ENCODE measurements around the gene FAM120C. TPM values are rescaled to one million over a fixed set of nuclear protein-coding genes. Genes with fewer than 3 reads are reported as not detected.

FAM120C gene
- total and polyA plus RNA-seq, 2 of the 4 experiments (the other 2 are of a cell fraction): 3.4 to 3.6 TPM

DNA sequence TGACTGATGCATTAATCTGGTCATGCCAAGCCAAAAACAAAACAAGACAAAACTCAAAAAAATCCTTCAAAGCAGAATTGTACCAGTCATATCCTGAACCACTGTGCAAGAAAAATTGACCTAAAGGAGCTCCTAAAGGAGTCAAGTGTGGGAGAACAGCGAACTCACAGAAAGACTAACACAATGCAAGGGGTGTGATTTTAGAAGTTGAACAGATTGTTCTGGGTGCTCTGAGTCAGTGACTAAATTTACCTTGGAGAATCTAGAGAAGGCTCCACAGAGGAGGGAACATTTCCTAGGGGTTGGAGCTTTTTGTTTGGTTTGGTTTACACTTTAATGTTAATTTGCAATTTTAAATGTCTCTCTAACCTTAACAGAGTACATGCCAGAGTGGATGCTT is 89.9 kb downstream of the FAM120C start:
- TF ChIP-seq, protein P1, sequence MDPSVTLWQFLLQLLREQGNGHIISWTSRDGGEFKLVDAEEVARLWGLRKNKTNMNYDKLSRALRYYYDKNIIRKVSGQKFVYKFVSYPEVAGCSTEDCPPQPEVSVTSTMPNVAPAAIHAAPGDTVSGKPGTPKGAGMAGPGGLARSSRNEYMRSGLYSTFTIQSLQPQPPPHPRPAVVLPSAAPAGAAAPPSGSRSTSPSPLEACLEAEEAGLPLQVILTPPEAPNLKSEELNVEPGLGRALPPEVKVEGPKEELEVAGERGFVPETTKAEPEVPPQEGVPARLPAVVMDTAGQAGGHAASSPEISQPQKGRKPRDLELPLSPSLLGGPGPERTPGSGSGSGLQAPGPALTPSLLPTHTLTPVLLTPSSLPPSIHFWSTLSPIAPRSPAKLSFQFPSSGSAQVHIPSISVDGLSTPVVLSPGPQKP (IDR thresholded peaks at IDR 0.05; ENCODE audit: borderline replicate concordance, low read depth, low read length): no peak
- no peak for TF ChIP-seq RCOR1 (IDR thresholded peaks at IDR 0.05; ENCODE audit: insufficient replicate concordance, low read length)
- no peak for TF ChIP-seq CHD1 (IDR thresholded peaks at IDR 0.05; ENCODE audit: low read depth, low read length)
- no peak for TF ChIP-seq CEBPB (IDR thresholded peaks at IDR 0.05; ENCODE audit: low read depth, low read length)
- TF ChIP-seq, protein P2, sequence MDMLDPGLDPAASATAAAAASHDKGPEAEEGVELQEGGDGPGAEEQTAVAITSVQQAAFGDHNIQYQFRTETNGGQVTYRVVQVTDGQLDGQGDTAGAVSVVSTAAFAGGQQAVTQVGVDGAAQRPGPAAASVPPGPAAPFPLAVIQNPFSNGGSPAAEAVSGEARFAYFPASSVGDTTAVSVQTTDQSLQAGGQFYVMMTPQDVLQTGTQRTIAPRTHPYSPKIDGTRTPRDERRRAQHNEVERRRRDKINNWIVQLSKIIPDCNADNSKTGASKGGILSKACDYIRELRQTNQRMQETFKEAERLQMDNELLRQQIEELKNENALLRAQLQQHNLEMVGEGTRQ (IDR thresholded peaks at IDR 0.05; ENCODE audit: low read depth, low read length): no peak
- no peak for TF ChIP-seq SMC3 (IDR thresholded peaks at IDR 0.05; ENCODE audit: low read depth, low read length)
- TF ChIP-seq MAZ (IDR thresholded peaks at IDR 0.05; ENCODE audit: borderline replicate concordance, low read depth, low read length): no peak
- TF ChIP-seq FOS (IDR thresholded peaks at IDR 0.05; ENCODE audit: low read depth, low read length): no peak
- no peak for TF ChIP-seq NFE2L2 (IDR thresholded peaks at IDR 0.05; ENCODE audit: low read depth, low read length)
- no peak for TF ChIP-seq MAFK (IDR thresholded peaks at IDR 0.05; ENCODE audit: low read depth, low read length)
- no peak for TF ChIP-seq RFX5 (IDR thresholded peaks at IDR 0.05; ENCODE audit: low read depth, low read length)
- TF ChIP-seq POLR2A (IDR thresholded peaks at IDR 0.05; ENCODE audit: low read depth, low read length): no peak
- no peak for TF ChIP-seq BHLHE40 (IDR thresholded peaks at IDR 0.05; ENCODE audit: low read depth, low read length)
- TF ChIP-seq MXI1 (IDR thresholded peaks at IDR 0.05; ENCODE audit: borderline replicate concordance, low read depth, low read length): no peak
- no peak for TF ChIP-seq RAD21 (IDR thresholded peaks at IDR 0.05; ENCODE audit: low read length)
- TF ChIP-seq, protein P3, sequence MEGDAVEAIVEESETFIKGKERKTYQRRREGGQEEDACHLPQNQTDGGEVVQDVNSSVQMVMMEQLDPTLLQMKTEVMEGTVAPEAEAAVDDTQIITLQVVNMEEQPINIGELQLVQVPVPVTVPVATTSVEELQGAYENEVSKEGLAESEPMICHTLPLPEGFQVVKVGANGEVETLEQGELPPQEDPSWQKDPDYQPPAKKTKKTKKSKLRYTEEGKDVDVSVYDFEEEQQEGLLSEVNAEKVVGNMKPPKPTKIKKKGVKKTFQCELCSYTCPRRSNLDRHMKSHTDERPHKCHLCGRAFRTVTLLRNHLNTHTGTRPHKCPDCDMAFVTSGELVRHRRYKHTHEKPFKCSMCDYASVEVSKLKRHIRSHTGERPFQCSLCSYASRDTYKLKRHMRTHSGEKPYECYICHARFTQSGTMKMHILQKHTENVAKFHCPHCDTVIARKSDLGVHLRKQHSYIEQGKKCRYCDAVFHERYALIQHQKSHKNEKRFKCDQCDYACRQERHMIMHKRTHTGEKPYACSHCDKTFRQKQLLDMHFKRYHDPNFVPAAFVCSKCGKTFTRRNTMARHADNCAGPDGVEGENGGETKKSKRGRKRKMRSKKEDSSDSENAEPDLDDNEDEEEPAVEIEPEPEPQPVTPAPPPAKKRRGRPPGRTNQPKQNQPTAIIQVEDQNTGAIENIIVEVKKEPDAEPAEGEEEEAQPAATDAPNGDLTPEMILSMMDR (conservative IDR thresholded peaks at IDR 0.05; ENCODE audit: low read depth, low read length): no peak
- Histone ChIP-seq H3K79me1 (ENCODE audit: low read depth in 1 of 2, low read length in 2 of 2) (no peaks in the 10 kb centered on the region), H2BK120ac (ENCODE audit: low read depth, low read length) (no peak overlapping the region), H2AFZ (replicated peaks; ENCODE audit: low read length, poor library complexity) (no peak overlapping the region), H3K23ac (ENCODE audit: low read depth, low read length) (no peak overlapping the region), H4K91ac (ENCODE audit: insufficient read depth, low read depth, low read length) (no peak overlapping the region), H3K9me1 (ENCODE audit: insufficient read depth, low read length) (no peaks in the 10 kb centered on the region), H2BK5ac (ENCODE audit: low read depth, low read length, poor library complexity, severe bottlenecking) (no peak overlapping the region), H2AK5ac (ENCODE audit: low read depth, low read length) (no peak overlapping the region), H4K20me1 (ENCODE audit: insufficient read depth, low read length) (no peaks in the 10 kb centered on the region), H3K4ac (ENCODE audit: low read depth, low read length) (no peak overlapping the region), H3K4me3 (ENCODE audit: insufficient read depth, low read depth, low read length) (no peak overlapping the region), H3K14ac (replicated peaks; ENCODE audit: low read depth, low read length) (no peak overlapping the region), H4K5ac (ENCODE audit: low read depth, low read length) (no peak overlapping the region), H3K4me2 (ENCODE audit: low read depth, low read length) (no peak overlapping the region), H2AK9ac (replicated peaks; ENCODE audit: low read depth, low read length, poor library complexity) (no peak overlapping the region), H3K36me3 (ENCODE audit: control insufficient read depth, insufficient read depth, low read length) (0 out of 2 replicates have a peak, but pooled peaks cover 1% of the 10 kb centered on the region), H4K8ac (ENCODE audit: low read depth in 2 of 2, low read length in 2 of 2) (no peak overlapping the region), H3K18ac (ENCODE audit: low read depth, low read length) (no peak overlapping the region), H3K27me3 (ENCODE audit: control insufficient read depth, insufficient read depth, low read length) (no peaks in the 10 kb centered on the region), H3K4me1 (ENCODE audit: control insufficient read depth, insufficient read depth, low read length) (no peaks in the 10 kb centered on the region), H2BK20ac (ENCODE audit: low read depth, low read length) (no peak overlapping the region), H3K27ac (ENCODE audit: insufficient read depth, low read length) (no peak overlapping the region), H3K9ac (ENCODE audit: low read depth, low read length) (no peak overlapping the region), H3K9me3 (ENCODE audit: control insufficient read depth, insufficient read depth, low read length) (no peaks in the 10 kb centered on the region), H2BK15ac (ENCODE audit: low read depth, low read length) (no peak overlapping the region), H3K56ac (ENCODE audit: extremely low read depth, insufficient read depth, low read length) (no peak overlapping the region)
- WGBS, 2 experiments (ENCODE audit: extremely low coverage in 2 of 2, insufficient read length in 1 of 2): no CpG with 5 or more reads among the region's 1 CpG
- ATAC-seq (ENCODE audit: low read depth) (no peak), DNase-seq (no peak)
- ChIA-PET POLR2A (ENCODE audit: unreplicated experiment) (no interaction called here), CTCF (no interaction called here)
- no TSS peak for BruUV-seq (replicated peaks)
- intact Hi-C loops (cut with micrococcal nuclease) (no loop called here), in situ Hi-C loops (cut with MboI; ENCODE audit: low sequenced_read_pairs) (no loop called here), dilution Hi-C loops (cut with HindIII; ENCODE audit: low sequenced_read_pairs, unreplicated experiment) (no loop called here)

Measured in IMR-90 (cell line).